H9 (cell line): Measurements from ENCODE around the gene CACNA1A. TPM values are rescaled to one million over a fixed set of nuclear protein-coding genes. Genes with fewer than 3 reads are reported as not detected.
A peak's percentile ranks its signal among the peaks of the same experiment; 100 is the strongest.

ENCODE experiments used
- DNase-seq: peaks from one replicate; pipeline ENCODE4 v3.0.0-alpha.2; 2017
- H2AFZ ChIP-seq: one replicate; pipeline ENCODE4 v1.6.1; 2013; ENCODE audit warnings: mild to moderate bottlenecking, low read length, control low read depth, moderate library complexity
- H2AK5ac ChIP-seq: 2 replicates; pipeline ENCODE4 v1.6.1; 2013; ENCODE audit warnings: low read length, control low read depth, mixed read lengths; ENCODE audit not compliant: insufficient read length
- H2BK120ac ChIP-seq: one replicate; pipeline ENCODE4 v1.6.1; 2013; ENCODE audit warnings: low read depth, mild to moderate bottlenecking, low read length, control low read depth, inconsistent platforms; ENCODE audit not compliant: poor library complexity, severe bottlenecking
- H2BK12ac ChIP-seq: 2 replicates; pipeline ENCODE4 v1.6.1; 2013; ENCODE audit warnings: low read length, control low read depth, mixed read lengths, low read depth; ENCODE audit not compliant: insufficient read length
- H2BK15ac ChIP-seq: 2 replicates; pipeline ENCODE4 v1.6.1; 2013; ENCODE audit warnings: low read depth, low read length, control low read depth
- H2BK20ac ChIP-seq: one replicate; pipeline ENCODE4 v1.6.1; 2013; ENCODE audit warnings: low read depth, mild to moderate bottlenecking, low read length, control low read depth, inconsistent platforms; ENCODE audit not compliant: poor library complexity, severe bottlenecking
- H2BK5ac ChIP-seq: 2 replicates; pipeline ENCODE4 v1.6.1; 2013; ENCODE audit warnings: low read length, control low read depth, mixed read lengths; ENCODE audit not compliant: insufficient read length
- H3K14ac ChIP-seq: 2 replicates; pipeline ENCODE4 v1.6.1; 2013; ENCODE audit warnings: low read length, control low read depth; ENCODE audit not compliant: insufficient read depth
- H3K18ac ChIP-seq: 2 replicates; pipeline ENCODE4 v1.6.1; 2013; ENCODE audit warnings: low read depth, mild to moderate bottlenecking, mixed read lengths, low read length, control low read depth; ENCODE audit not compliant: insufficient read length
- H3K23ac ChIP-seq: 2 replicates; pipeline ENCODE4 v1.6.1; 2013; ENCODE audit warnings: low read length, control low read depth, mixed read lengths, low read depth; ENCODE audit not compliant: insufficient read length
- H3K23me2 ChIP-seq: 2 replicates; pipeline ENCODE4 v1.6.1; 2013; ENCODE audit warnings: low read depth, mild to moderate bottlenecking, mixed read lengths, low read length, control low read depth; ENCODE audit not compliant: insufficient read length, poor library complexity, severe bottlenecking
- H3K27ac ChIP-seq: 2 replicates; pipeline ENCODE4 v1.5.1; 2013; ENCODE audit warnings: low read length, control low read depth, mixed read lengths, low read depth; ENCODE audit not compliant: insufficient read length
- H3K27me3 ChIP-seq: 2 replicates; pipeline ENCODE4 v1.6.1; 2013; ENCODE audit warnings: low read length, control low read depth, inconsistent platforms; ENCODE audit not compliant: insufficient read depth
- H3K4ac ChIP-seq: 2 replicates; pipeline ENCODE4 v1.6.1; 2013; ENCODE audit warnings: low read depth, mild to moderate bottlenecking, control low read depth, inconsistent platforms, low read length, moderate library complexity
- H3K4me1 ChIP-seq: 2 replicates; pipeline ENCODE4 v1.6.1; 2013; ENCODE audit warnings: low read length, control low read depth, inconsistent platforms; ENCODE audit not compliant: insufficient read depth
- H3K4me2 ChIP-seq: 2 replicates; pipeline ENCODE4 v1.6.1; 2013; ENCODE audit warnings: low read length, control low read depth, mixed read lengths; ENCODE audit not compliant: insufficient read length, insufficient read depth
- H3K56ac ChIP-seq: 2 replicates; pipeline ENCODE4 v1.6.1; 2013; ENCODE audit warnings: low read depth, mild to moderate bottlenecking, mixed read lengths, low read length, control low read depth; ENCODE audit not compliant: insufficient read length
- H3K79me1 ChIP-seq: 2 replicates; pipeline ENCODE4 v1.6.1; 2013; ENCODE audit warnings: low read depth, mild to moderate bottlenecking, moderate library complexity, low read length, control low read depth, inconsistent platforms; ENCODE audit not compliant: insufficient read depth, poor library complexity, severe bottlenecking
- H3K79me2 ChIP-seq: 2 replicates; pipeline ENCODE4 v1.6.1; 2013; ENCODE audit warnings: low read length, control low read depth, inconsistent platforms; ENCODE audit not compliant: insufficient read depth
- H3K9ac ChIP-seq: 2 replicates; pipeline ENCODE4 v1.6.1; 2013; ENCODE audit warnings: low read length, control low read depth, mixed read lengths; ENCODE audit not compliant: insufficient read length; ENCODE audit errors: extremely low read depth
- H3K9me3 ChIP-seq: one replicate; pipeline ENCODE4 v1.6.1; 2013; ENCODE audit warnings: low read depth, low read length, inconsistent platforms; ENCODE audit not compliant: control insufficient read depth
- H3T11ph ChIP-seq: one replicate; pipeline ENCODE4 v1.6.1; 2013; ENCODE audit warnings: mild to moderate bottlenecking, low read length, control low read depth, inconsistent platforms
- H4K20me1 ChIP-seq: one replicate; pipeline ENCODE4 v1.6.1; 2013; ENCODE audit not compliant: control insufficient read depth, insufficient read length, insufficient read depth
- H4K5ac ChIP-seq: 2 replicates; pipeline ENCODE4 v1.6.1; 2013; ENCODE audit warnings: low read depth, mild to moderate bottlenecking, mixed read lengths, low read length, control low read depth; ENCODE audit not compliant: insufficient read length
- H4K8ac ChIP-seq: replicated peaks from 2 replicates; pipeline ENCODE4 v1.6.1; 2013; ENCODE audit warnings: low read length, control low read depth, mixed read lengths, low read depth; ENCODE audit not compliant: insufficient read length
- H4K91ac ChIP-seq: 2 replicates; pipeline ENCODE4 v1.6.1; 2013; ENCODE audit warnings: low read depth, mild to moderate bottlenecking, moderate library complexity, mixed read lengths, low read length, control low read depth; ENCODE audit not compliant: insufficient read length
- H3K27ac Mint-ChIP-seq, 3 experiments: 2 replicates in 2 of 3; 3 replicates in 1 of 3; pipeline ENCODE4 v1.8.0; 2020 to 2021; ENCODE audit warnings: mixed read lengths in 3 of 3, mild to moderate bottlenecking in 1 of 3, moderate library complexity in 1 of 3
- H3K27me3 Mint-ChIP-seq: 2 replicates; pipeline ENCODE4 v1.8.0; 2021; ENCODE audit warnings: low read depth, mild to moderate bottlenecking, moderate library complexity, mixed read lengths
- H3K36me3 Mint-ChIP-seq, 3 experiments: 2 replicates in 2 of 3; 3 replicates in 1 of 3; pipeline ENCODE4 v1.8.0; 2020 to 2021; ENCODE audit warnings: low read depth in 3 of 3, mixed read lengths in 3 of 3; ENCODE audit not compliant: insufficient read depth in 1 of 3
- H3K4me1 Mint-ChIP-seq, 2 experiments: 2 replicates each; pipeline ENCODE4 v1.8.0; 2020; ENCODE audit warnings: mixed read lengths in 2 of 2
- H3K4me3 Mint-ChIP-seq, 2 experiments: 2 replicates in 1 of 2; 3 replicates in 1 of 2; pipeline ENCODE4 v1.8.0; 2020 to 2021; ENCODE audit warnings: mild to moderate bottlenecking in 2 of 2, mixed read lengths in 2 of 2, moderate library complexity in 1 of 2
- H3K9me3 Mint-ChIP-seq, 2 experiments: 2 replicates in 1 of 2; 3 replicates in 1 of 2; pipeline ENCODE4 v1.8.0; 2020; ENCODE audit warnings: mild to moderate bottlenecking in 2 of 2, mixed read lengths in 2 of 2, moderate library complexity in 1 of 2
- WGBS: extraction: QIAGEN DNeasy Blood & Tissue Kit; methylation state at CpG from one replicate; pipeline ENCODE4 v1.1.7; 2013; ENCODE audit warnings: missing lambda C conversion rate, low lambda C conversion rate, mixed read lengths; ENCODE audit not compliant: insufficient read length; ENCODE audit errors: extremely low coverage; 5-methylcytosine and 5-hydroxymethylcytosine counted together
- total RNA-seq: library from RNA; stranded (reverse); gene quantifications from 2 replicates; pipeline ENCODE4 v1.2.1, GENCODE V29; 2021
- TF ChIP-seq, protein P1 (sequence below): fragments of 200-600 bp; sonication (generic); conservative IDR thresholded peaks from 3 replicates; pipeline ENCODE4 v1.8.0; 2021; ENCODE audit warnings: antibody characterized with exemption, mild to moderate bottlenecking

CACNA1A gene
- total RNA-seq, 1 experiment from 2014 or later = 8.0 TPM

DNA sequence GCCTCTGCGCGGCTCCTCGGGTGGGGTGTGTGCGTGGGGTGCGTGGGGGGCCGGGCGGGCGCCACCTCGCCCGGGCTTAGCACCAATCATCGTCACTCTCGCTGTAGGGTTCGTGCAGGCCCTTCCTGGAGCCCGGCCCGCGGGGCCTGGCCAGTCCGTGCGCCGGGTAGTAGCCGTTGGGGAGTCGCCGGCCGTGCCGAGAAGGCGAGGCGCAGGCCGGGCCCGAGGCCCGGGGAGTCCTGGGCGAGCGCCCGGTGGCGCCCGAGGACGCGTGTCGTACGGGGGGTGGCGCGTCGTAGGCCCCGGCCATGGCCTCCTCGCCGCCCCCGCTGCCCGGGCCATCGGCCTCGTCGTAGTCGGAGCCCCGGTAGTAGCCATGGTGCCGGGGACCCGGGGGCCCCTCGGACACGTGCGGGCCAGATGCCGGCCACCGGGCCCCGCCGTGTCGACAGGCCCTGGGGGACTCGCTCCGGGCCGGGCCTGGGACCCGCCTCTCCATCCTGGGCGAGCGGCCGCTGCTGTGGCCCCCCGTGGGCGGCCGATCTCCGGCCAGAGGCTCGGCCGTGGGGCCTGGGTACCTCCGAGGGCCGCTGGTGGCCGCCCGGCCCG lies 298.9 kb downstream of the CACNA1A start:
- TF ChIP-seq, protein P1, sequence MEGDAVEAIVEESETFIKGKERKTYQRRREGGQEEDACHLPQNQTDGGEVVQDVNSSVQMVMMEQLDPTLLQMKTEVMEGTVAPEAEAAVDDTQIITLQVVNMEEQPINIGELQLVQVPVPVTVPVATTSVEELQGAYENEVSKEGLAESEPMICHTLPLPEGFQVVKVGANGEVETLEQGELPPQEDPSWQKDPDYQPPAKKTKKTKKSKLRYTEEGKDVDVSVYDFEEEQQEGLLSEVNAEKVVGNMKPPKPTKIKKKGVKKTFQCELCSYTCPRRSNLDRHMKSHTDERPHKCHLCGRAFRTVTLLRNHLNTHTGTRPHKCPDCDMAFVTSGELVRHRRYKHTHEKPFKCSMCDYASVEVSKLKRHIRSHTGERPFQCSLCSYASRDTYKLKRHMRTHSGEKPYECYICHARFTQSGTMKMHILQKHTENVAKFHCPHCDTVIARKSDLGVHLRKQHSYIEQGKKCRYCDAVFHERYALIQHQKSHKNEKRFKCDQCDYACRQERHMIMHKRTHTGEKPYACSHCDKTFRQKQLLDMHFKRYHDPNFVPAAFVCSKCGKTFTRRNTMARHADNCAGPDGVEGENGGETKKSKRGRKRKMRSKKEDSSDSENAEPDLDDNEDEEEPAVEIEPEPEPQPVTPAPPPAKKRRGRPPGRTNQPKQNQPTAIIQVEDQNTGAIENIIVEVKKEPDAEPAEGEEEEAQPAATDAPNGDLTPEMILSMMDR = no peak
- H4K91ac ChIP-seq = no peak overlapping the region
- H3K27me3 ChIP-seq = no peaks in the 10 kb centered on the region
- H3K79me1 ChIP-seq = no peaks in the 10 kb centered on the region
- no peak overlapping the region for H3T11ph ChIP-seq
- no peaks in the 10 kb centered on the region for H3K79me2 ChIP-seq
- no peak overlapping the region for H3K27ac Mint-ChIP-seq
- H2BK20ac ChIP-seq = no peak overlapping the region
- no peak overlapping the region for H2BK12ac ChIP-seq
- no peak overlapping the region for H4K5ac ChIP-seq
- H4K20me1 ChIP-seq = no peaks in the 10 kb centered on the region
- WGBS = no CpG with 5 or more reads among the region's 79 CpGs
- no peak overlapping the region for H3K23ac ChIP-seq
- H3K9me3 Mint-ChIP-seq = no peaks in the 10 kb centered on the region
- no peaks in the 10 kb centered on the region for H3K23me2 ChIP-seq
- H3K4ac ChIP-seq = no peak overlapping the region
- H3K9ac ChIP-seq = no peak overlapping the region
- no peak overlapping the region; the same call in 1 of the 2 replicates for H2BK15ac ChIP-seq
- no peak overlapping the region for H4K8ac ChIP-seq
- no peaks in the 10 kb centered on the region; a peak in 2 of 7 replicates for H3K36me3 Mint-ChIP-seq
- no peak overlapping the region for H3K27ac ChIP-seq
- H2BK120ac ChIP-seq = no peak overlapping the region
- no peak overlapping the region for H2BK5ac ChIP-seq
- H3K4me2 ChIP-seq = no peak overlapping the region
- no peak overlapping the region for H2AFZ ChIP-seq
- H3K4me1 Mint-ChIP-seq = peaks cover 0 to 19% of the 10 kb centered on the region in 2 experiments; a peak in 2 of 4 replicates
- no peak overlapping the region for H3K4me3 Mint-ChIP-seq
- no peak overlapping the region for H3K56ac ChIP-seq
- no peaks in the 10 kb centered on the region for H3K9me3 ChIP-seq
- H3K4me1 ChIP-seq = no peaks in the 10 kb centered on the region
- no peak overlapping the region for H3K18ac ChIP-seq
- no peak overlapping the region for H2AK5ac ChIP-seq
- no peak overlapping the region for H3K14ac ChIP-seq
- H3K27me3 Mint-ChIP-seq = no peaks in the 10 kb centered on the region
- DNase-seq = peak; percentile 59
